ENCODE data around the gene MRPS5.

MRPS5 gene

GRCh38 chr2:95074663-95075439, 46.8 kb downstream of the MRPS5 start:
- no peak overlapping the region for H3K4me3 ChIP-seq (ENCODE audit: low read depth, low read length)
- H3K9ac ChIP-seq (ENCODE audit: low read depth, low read length) = no peak overlapping the region
- H3K27me3 ChIP-seq (ENCODE audit: control insufficient read depth, insufficient read depth, low read length) = peaks cover 3% of the 10 kb centered on the region; the same call in 1 of the 2 replicates
- no peak overlapping the region for H3K27ac ChIP-seq (ENCODE audit: low read depth, low read length)
- peaks cover 3% of the 10 kb centered on the region; the same call in 1 of the 2 replicates for H3K4me1 ChIP-seq (ENCODE audit: control insufficient read depth, insufficient read depth, low read length)
- H3K9me3 ChIP-seq (ENCODE audit: control insufficient read depth, insufficient read depth, low read length) = no peaks in the 10 kb centered on the region
- no peaks in the 10 kb centered on the region for H3K36me3 ChIP-seq (ENCODE audit: control insufficient read depth, insufficient read depth, low read length)

DNA sequence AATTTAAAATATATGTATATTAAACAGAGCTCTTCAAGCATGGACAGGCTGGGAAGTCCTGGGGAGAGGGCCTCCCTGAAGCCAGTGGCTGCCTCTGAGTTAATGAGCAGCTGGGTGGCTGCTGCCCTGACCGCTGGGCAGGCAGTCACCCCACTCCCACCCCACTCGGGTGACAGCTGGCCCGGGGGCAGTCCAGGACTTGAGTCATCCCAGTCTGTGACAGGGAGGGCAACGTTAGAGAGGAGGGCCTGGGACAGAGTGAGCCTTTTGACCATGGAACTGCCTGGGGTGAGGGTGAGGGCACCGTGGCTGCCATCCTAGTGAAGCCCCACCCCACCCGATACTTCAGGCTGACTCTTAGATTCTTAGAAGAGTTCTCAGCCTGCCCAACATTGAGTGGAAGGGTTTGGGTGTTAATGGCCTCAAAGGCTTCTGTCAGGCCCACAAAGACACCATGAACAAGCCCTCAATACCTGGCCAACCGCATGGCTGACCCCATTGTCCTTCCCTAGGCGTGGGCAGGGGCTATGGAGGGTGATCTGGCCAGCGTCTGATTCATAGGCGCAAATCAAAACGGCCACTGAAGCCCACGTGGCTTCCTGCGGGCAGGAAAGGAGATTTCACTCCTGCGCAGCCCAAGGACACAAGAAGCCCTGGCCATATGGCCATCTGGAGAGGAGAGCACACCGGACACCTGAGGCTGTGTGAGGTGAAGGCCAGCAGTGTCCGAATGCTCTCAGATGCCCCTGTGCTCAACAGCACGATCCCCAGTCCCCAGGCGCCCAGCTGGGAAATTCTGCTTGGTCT, 47.5 kb downstream of the MRPS5 start:
- H3K9ac ChIP-seq (ENCODE audit: low read depth, low read length) = no peak overlapping the region
- H3K9me3 ChIP-seq (ENCODE audit: control insufficient read depth, insufficient read depth, low read length) = no peaks in the 10 kb centered on the region
- no peak overlapping the region for H3K27ac ChIP-seq (ENCODE audit: low read depth, low read length)
- peaks cover 3% of the 10 kb centered on the region; the same call in 1 of the 2 replicates for H3K27me3 ChIP-seq (ENCODE audit: control insufficient read depth, insufficient read depth, low read length)
- no peaks in the 10 kb centered on the region for H3K36me3 ChIP-seq (ENCODE audit: control insufficient read depth, insufficient read depth, low read length)
- peaks cover 2% of the 10 kb centered on the region; the same call in 1 of the 2 replicates for H3K4me1 ChIP-seq (ENCODE audit: control insufficient read depth, insufficient read depth, low read length)
- no peak overlapping the region for H3K4me3 ChIP-seq (ENCODE audit: low read depth, low read length)

DNA sequence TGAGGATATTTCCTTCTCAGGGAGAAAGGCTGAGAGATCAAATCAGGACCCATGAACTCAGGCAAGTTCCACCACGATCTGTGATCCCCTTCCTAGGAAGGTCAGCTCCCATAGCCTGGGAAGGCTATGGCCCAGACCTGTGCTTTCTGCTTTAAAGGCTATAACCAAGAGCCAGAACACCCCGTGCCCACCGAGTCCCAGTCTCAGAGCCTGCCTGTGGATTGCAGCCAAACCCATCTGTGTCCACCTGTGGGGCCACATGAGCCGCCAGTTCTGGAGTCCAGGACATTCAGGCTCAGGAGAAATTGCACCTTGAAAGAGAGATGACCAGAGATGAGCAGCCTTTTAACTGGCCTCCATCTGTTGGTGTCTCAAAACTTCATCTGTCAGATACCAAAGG, 49.2 kb downstream of the MRPS5 start:
- no peak overlapping the region for H3K9ac ChIP-seq (ENCODE audit: low read depth, low read length)
- H3K27me3 ChIP-seq (ENCODE audit: control insufficient read depth, insufficient read depth, low read length) = peaks cover 3% of the 10 kb centered on the region; the same call in 1 of the 2 replicates
- H3K36me3 ChIP-seq (ENCODE audit: control insufficient read depth, insufficient read depth, low read length) = no peaks in the 10 kb centered on the region
- no peaks in the 10 kb centered on the region for H3K9me3 ChIP-seq (ENCODE audit: control insufficient read depth, insufficient read depth, low read length)
- H3K4me3 ChIP-seq (ENCODE audit: low read depth, low read length) = no peak overlapping the region
- H3K4me1 ChIP-seq (ENCODE audit: control insufficient read depth, insufficient read depth, low read length) = no peaks in the 10 kb centered on the region
- H3K27ac ChIP-seq (ENCODE audit: low read depth, low read length) = no peak overlapping the region

- H3K27me3 ChIP-seq (ENCODE audit: control insufficient read depth, insufficient read depth, low read length) = no peaks in the 10 kb centered on the region
- no peak overlapping the region for H3K4me3 ChIP-seq (ENCODE audit: low read depth, low read length)
- no peaks in the 10 kb centered on the region for H3K9me3 ChIP-seq (ENCODE audit: control insufficient read depth, insufficient read depth, low read length)
- no peak overlapping the region for H3K27ac ChIP-seq (ENCODE audit: low read depth, low read length)
- no peak overlapping the region for H3K9ac ChIP-seq (ENCODE audit: low read depth, low read length)
- H3K36me3 ChIP-seq (ENCODE audit: control insufficient read depth, insufficient read depth, low read length) = no peaks in the 10 kb centered on the region
- no peaks in the 10 kb centered on the region for H3K4me1 ChIP-seq (ENCODE audit: control insufficient read depth, insufficient read depth, low read length)
Observed at GRCh38 chr2:95071856-95072255, 49.8 kb downstream of the MRPS5 start.

DNA sequence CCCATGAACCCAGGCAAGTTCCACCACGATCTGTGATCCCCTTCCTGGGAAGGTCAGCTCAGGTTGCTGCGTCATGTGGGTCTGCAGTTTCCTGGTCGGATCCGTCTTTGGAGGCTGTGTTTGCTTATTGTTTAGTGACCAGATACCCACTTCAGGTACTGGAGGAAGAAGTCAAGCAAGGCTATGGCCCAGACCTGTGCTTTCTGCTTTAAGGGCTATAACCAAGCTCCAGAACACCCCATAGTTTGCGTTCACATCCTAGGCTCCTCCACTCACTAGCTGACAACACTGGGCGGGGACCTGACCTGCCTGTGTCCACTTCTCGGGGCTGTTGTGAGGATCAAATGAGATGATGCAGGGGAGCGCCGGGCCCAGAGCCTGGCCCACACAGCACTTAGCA, 52.1 kb downstream of the MRPS5 start:
- no peaks in the 10 kb centered on the region for H3K4me1 ChIP-seq (ENCODE audit: control insufficient read depth, insufficient read depth, low read length)
- H3K36me3 ChIP-seq (ENCODE audit: control insufficient read depth, insufficient read depth, low read length) = no peaks in the 10 kb centered on the region
- H3K27ac ChIP-seq (ENCODE audit: low read depth, low read length) = no peak overlapping the region
- H3K9ac ChIP-seq (ENCODE audit: low read depth, low read length) = no peak overlapping the region
- H3K27me3 ChIP-seq (ENCODE audit: control insufficient read depth, insufficient read depth, low read length) = no peaks in the 10 kb centered on the region
- no peaks in the 10 kb centered on the region for H3K9me3 ChIP-seq (ENCODE audit: control insufficient read depth, insufficient read depth, low read length)
- H3K4me3 ChIP-seq (ENCODE audit: low read depth, low read length) = no peak overlapping the region

DNA sequence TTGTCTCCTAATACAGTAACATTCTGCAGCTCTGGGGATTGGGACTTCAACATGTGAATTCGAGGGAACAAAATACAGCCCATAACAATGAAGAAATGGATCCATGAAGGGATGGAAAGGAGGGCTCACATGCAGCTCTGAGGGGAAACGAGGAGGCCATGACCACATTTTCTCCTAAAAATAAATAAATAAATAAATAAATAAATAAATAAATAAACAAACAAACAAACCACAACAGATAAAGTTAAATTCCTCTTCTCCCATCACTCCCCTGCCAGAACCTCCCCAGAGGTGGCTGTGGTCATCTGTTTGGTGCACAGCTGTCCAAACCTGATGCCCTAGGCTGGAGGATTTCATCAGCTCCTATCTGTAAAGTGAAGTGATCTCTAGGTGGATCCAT, 53.4 kb downstream of the MRPS5 start:
- no peaks in the 10 kb centered on the region for H3K9me3 ChIP-seq (ENCODE audit: control insufficient read depth, insufficient read depth, low read length)
- peaks cover 1% of the 10 kb centered on the region; the same call in 1 of the 2 replicates for H3K4me1 ChIP-seq (ENCODE audit: control insufficient read depth, insufficient read depth, low read length)
- H3K9ac ChIP-seq (ENCODE audit: low read depth, low read length) = no peak overlapping the region
- H3K36me3 ChIP-seq (ENCODE audit: control insufficient read depth, insufficient read depth, low read length) = no peaks in the 10 kb centered on the region
- no peak overlapping the region for H3K4me3 ChIP-seq (ENCODE audit: low read depth, low read length)
- H3K27me3 ChIP-seq (ENCODE audit: control insufficient read depth, insufficient read depth, low read length) = no peaks in the 10 kb centered on the region
- no peak overlapping the region for H3K27ac ChIP-seq (ENCODE audit: low read depth, low read length)

GRCh38 chr2:95063086-95063958, 58.3 kb downstream of the MRPS5 start:
- no peak overlapping the region for H3K27ac ChIP-seq (ENCODE audit: low read depth, low read length)
- H3K4me1 ChIP-seq (ENCODE audit: control insufficient read depth, insufficient read depth, low read length) = peaks cover 10% of the 10 kb centered on the region
- H3K27me3 ChIP-seq (ENCODE audit: control insufficient read depth, insufficient read depth, low read length) = no peaks in the 10 kb centered on the region
- no peak overlapping the region for H3K4me3 ChIP-seq (ENCODE audit: low read depth, low read length)
- no peaks in the 10 kb centered on the region for H3K36me3 ChIP-seq (ENCODE audit: control insufficient read depth, insufficient read depth, low read length)
- no peak overlapping the region for H3K9ac ChIP-seq (ENCODE audit: low read depth, low read length)
- no peaks in the 10 kb centered on the region for H3K9me3 ChIP-seq (ENCODE audit: control insufficient read depth, insufficient read depth, low read length)

GRCh38 chr2:95062242-95063085, 59.1 kb downstream of the MRPS5 start:
- Histone ChIP-seq H3K4me1 (ENCODE audit: control insufficient read depth, insufficient read depth, low read length) (peaks cover 10% of the 10 kb centered on the region), H3K27ac (ENCODE audit: low read depth, low read length) (no peak overlapping the region), H3K27me3 (ENCODE audit: control insufficient read depth, insufficient read depth, low read length) (no peaks in the 10 kb centered on the region), H3K9ac (ENCODE audit: low read depth, low read length) (no peak overlapping the region), H3K36me3 (ENCODE audit: control insufficient read depth, insufficient read depth, low read length) (no peaks in the 10 kb centered on the region), H3K9me3 (ENCODE audit: control insufficient read depth, insufficient read depth, low read length) (no peaks in the 10 kb centered on the region), H3K4me3 (ENCODE audit: low read depth, low read length) (no peak overlapping the region)

DNA sequence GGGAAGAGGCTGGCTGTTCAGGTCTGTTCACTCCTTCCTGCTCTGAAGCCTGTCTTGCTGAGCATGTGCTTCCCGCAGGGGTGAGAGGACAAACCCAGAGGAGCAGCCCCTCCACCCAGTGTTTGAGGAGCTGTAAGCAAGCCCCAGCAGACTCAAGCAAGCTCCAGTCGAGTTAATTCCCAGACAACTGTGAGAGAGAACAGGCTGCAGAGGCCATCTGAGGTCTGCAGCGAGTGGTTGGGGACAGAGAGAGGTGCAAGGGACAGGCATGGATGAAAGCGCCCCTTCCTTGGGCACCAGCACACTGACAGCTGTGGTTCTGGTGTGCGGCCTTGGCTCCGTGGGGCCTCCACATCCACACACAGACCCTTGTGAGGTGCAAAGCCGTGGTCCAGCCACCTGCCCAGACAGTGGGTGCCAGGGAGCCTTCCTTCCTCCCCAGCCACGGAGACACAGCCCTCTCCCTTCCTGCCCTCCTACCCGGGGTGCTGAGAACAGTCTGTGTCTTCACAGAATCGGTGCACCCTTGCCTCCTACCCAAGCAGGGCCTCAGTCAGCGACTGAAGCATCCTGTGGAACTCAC, 59.9 kb downstream of the MRPS5 start:
- Histone ChIP-seq H3K27ac (ENCODE audit: low read depth, low read length) (no peak overlapping the region), H3K36me3 (ENCODE audit: control insufficient read depth, insufficient read depth, low read length) (no peaks in the 10 kb centered on the region), H3K9me3 (ENCODE audit: control insufficient read depth, insufficient read depth, low read length) (no peaks in the 10 kb centered on the region), H3K4me3 (ENCODE audit: low read depth, low read length) (no peak overlapping the region), H3K9ac (ENCODE audit: low read depth, low read length) (no peak overlapping the region), H3K4me1 (ENCODE audit: control insufficient read depth, insufficient read depth, low read length) (peaks cover 10% of the 10 kb centered on the region), H3K27me3 (ENCODE audit: control insufficient read depth, insufficient read depth, low read length) (no peaks in the 10 kb centered on the region)

DNA sequence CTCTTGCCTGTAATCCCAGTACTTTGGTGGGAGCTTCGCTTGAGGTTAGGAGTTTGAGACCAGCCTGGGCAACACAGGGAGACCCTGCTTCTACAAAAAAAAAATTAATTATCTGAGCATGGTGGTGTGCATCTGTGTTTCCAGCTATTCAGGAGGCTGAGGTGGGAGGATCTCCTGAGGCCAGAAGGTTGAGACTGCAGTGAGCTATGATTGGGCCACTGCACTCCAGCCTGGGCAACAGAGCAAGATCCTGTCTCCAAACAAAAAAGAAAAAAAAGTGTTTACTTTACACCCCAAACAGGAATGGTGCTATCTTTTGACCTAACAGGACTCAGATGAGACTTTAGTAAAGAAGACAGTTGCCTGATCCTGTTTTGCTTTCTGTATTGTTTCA, 60.5 kb downstream of the MRPS5 start:
- Histone ChIP-seq H3K27me3 (ENCODE audit: control insufficient read depth, insufficient read depth, low read length) (no peaks in the 10 kb centered on the region), H3K4me3 (ENCODE audit: low read depth, low read length) (no peak overlapping the region), H3K27ac (ENCODE audit: low read depth, low read length) (no peak overlapping the region), H3K4me1 (ENCODE audit: control insufficient read depth, insufficient read depth, low read length) (peaks cover 10% of the 10 kb centered on the region), H3K9ac (ENCODE audit: low read depth, low read length) (no peak overlapping the region), H3K36me3 (ENCODE audit: control insufficient read depth, insufficient read depth, low read length) (no peaks in the 10 kb centered on the region), H3K9me3 (ENCODE audit: control insufficient read depth, insufficient read depth, low read length) (no peaks in the 10 kb centered on the region)
